ENCODE data around the gene PPIL4.

DNA sequence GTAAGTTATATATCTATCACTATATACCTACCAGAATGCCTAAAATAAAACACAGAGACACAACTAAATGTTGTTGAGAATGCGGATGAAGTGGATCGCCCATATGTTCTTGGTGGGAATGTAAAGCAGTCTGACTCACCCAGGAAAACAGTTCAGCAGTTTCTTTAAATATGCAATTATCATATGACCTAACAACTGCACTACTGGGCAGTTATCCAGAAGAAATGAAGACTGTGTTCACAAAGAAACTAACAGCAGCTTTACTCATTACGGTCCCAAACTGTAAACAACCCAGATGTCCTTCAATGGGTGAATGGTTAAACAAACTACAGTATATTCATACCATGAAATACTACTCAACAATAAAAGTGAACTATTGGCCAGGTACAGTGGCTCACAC, 46.8 kb downstream of the PPIL4 start:
- TF ChIP-seq POLR2A (IDR thresholded peaks at IDR 0.05): peak; percentile 52
- TF ChIP-seq, protein P1, sequence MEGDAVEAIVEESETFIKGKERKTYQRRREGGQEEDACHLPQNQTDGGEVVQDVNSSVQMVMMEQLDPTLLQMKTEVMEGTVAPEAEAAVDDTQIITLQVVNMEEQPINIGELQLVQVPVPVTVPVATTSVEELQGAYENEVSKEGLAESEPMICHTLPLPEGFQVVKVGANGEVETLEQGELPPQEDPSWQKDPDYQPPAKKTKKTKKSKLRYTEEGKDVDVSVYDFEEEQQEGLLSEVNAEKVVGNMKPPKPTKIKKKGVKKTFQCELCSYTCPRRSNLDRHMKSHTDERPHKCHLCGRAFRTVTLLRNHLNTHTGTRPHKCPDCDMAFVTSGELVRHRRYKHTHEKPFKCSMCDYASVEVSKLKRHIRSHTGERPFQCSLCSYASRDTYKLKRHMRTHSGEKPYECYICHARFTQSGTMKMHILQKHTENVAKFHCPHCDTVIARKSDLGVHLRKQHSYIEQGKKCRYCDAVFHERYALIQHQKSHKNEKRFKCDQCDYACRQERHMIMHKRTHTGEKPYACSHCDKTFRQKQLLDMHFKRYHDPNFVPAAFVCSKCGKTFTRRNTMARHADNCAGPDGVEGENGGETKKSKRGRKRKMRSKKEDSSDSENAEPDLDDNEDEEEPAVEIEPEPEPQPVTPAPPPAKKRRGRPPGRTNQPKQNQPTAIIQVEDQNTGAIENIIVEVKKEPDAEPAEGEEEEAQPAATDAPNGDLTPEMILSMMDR (IDR thresholded peaks at IDR 0.05): no peak
- TF ChIP-seq POLR2AphosphoS5 (IDR thresholded peaks at IDR 0.05): peak in 2 of 3 donors; percentile 68 to 76
- TF ChIP-seq EP300 (IDR thresholded peaks at IDR 0.05; ENCODE audit: low read depth): no peak

All from transverse colon (tissue), 4 donors.